Ovary (tissue), 9 donors: ENCODE data around the gene ADSS2. TPM values are rescaled to one million over a fixed set of nuclear protein-coding genes. Genes with fewer than 3 reads are reported as not detected.

Source experiments
- DNase-seq, 5 donors: peaks; one replicate each; pipeline ENCODE4 v3.0.0-alpha.2; 2019 to 2020
- H3K27ac ChIP-seq, 2 donors: fragments of 200-600 bp; one replicate each; pipeline versions ENCODE4 v1.5.1 to v1.8.0; 2019 to 2022
- H3K27me3 ChIP-seq: fragments of 200-600 bp; one replicate; pipeline ENCODE4 v1.8.0; 2022
- H3K36me3 ChIP-seq: fragments of 200-600 bp; sonication (generic); one replicate; pipeline ENCODE4 v1.5.1; 2019
- H3K4me1 ChIP-seq: one replicate; pipeline ENCODE4 v1.8.1; 2013; ENCODE audit warnings: mild to moderate bottlenecking, moderate library complexity; ENCODE audit not compliant: insufficient read depth
- H3K4me3 ChIP-seq: fragments of 200-600 bp; sonication (generic); one replicate; pipeline ENCODE4 v1.5.1; 2017
- H3K9me3 ChIP-seq, 2 donors: fragments of 200-600 bp in 1 of 2; sonication (generic) in 1 of 2; one replicate each; pipeline versions ENCODE4 v1.5.1 to v1.8.1; 2013 to 2019; ENCODE audit warnings: mild to moderate bottlenecking in 1 of 2, moderate library complexity in 1 of 2
- CTCF ChIP-seq, 3 donors: fragments of 450-650 bp in 2 of 3; fragments of 200-600 bp in 1 of 3; IDR thresholded peaks; one replicate each; pipeline versions ENCODE4 v1.5.1 to v1.8.0; 2016 to 2022; ENCODE audit warnings: antibody characterized with exemption in 3 of 3, mild to moderate bottlenecking in 1 of 3
- EP300 ChIP-seq: sonication (generic); formaldehyde crosslinking; IDR thresholded peaks from one replicate; pipeline ENCODE4 v1.6.1; 2017; ENCODE audit warnings: antibody characterized with exemption
- POLR2A ChIP-seq: fragments of 450-650 bp; IDR thresholded peaks from one replicate; pipeline ENCODE4 v1.6.1; 2017; ENCODE audit warnings: antibody characterized with exemption, mild to moderate bottlenecking, moderate library complexity
- WGBS, 3 donors: extraction: QIAGEN DNeasy Blood & Tissue Kit in 1 of 3; methylation state at CpG; one replicate each; pipeline versions ENCODE4 v1.1.5 to v1.1.7; 2013 to 2017; 5-methylcytosine and 5-hydroxymethylcytosine counted together
- intact Hi-C, 4 donors: fragments of 100-400 bp; cut with DNase I; formaldehyde crosslinking; loops; one replicate each; pipeline versions ENCODE4 v1.11.0 to v1.15.1; 2022 to 2023
- polyA plus RNA-seq, 2 donors: library from polyadenylated mRNA; stranded (reverse); fragments of 200-250 nt in 1 of 2; fragments of 350-450 nt in 1 of 2; fragmentation: Illumina TruSeq in 1 of 2; extraction: RNeasy Lipid Tissue Mini Kit (QIAGEN cat#74804) in 1 of 2; gene quantifications; one replicate each; pipeline ENCODE4 v1.2.3, GENCODE V29; 2013 to 2014
- total RNA-seq, 7 donors: library from RNA; depleted of rRNA in 2 of 7; stranded (reverse); fragments of >200 nt in 2 of 7; fragmentation: NEBNext Ultra II Directional in 3 of 7; extraction: Animal tissue kit (Norgen Biotek cat#: 25700) in 3 of 7; gene quantifications; one replicate each; pipeline versions ENCODE4 v1.1.0 to v1.2.4, GENCODE V29; 2016 to 2023
- donor health status: DM: no; HTN: no; CAD: no; lungs with moderate emphysema.
- donor health status: DM: no; HTN: no; CAD: no.
- donor health status: Bipolar disorder and iron deficiency.
- donor health status: DM: yes; HTN: yes; CAD: no.
- donor health status: DM: no; HTN: no; CAD: no.
- donor health status: DM: yes; HTN: yes; CAD: no.

Gene ADSS2
- total and polyA plus RNA-seq, 9 donors = 23.6 to 44.2 (median 29.8) TPM

- Histone ChIP-seq H3K36me3 (no peaks in the 10 kb centered on the region), H3K9me3 (no peaks in the 10 kb centered on the region), H3K4me1 (no peaks in the 10 kb centered on the region), H3K27me3 (no peaks in the 10 kb centered on the region), H3K4me3 (no peak overlapping the region), H3K27ac (no peak overlapping the region)
- no peak for DNase-seq
- intact Hi-C loops = no loop called here
- WGBS, 3 donors = 95 to 97% (median 97%) methylated on average over 5 of the region's 5 CpGs
- no peak for TF ChIP-seq POLR2A
- TF ChIP-seq CTCF (IDR thresholded peaks at IDR 0.05) = no peak
- TF ChIP-seq EP300 = no peak
These were observed 59.9 kb downstream of the ADSS2 start for GRCh38 chr1:244391761-244392160.

- intact Hi-C loops = no loop called here
- H3K9me3 ChIP-seq = no peaks in the 10 kb centered on the region
- no peak overlapping the region for H3K4me3 ChIP-seq
- WGBS, 3 donors = 14 to 45% (median 16%) methylated on average over 7 of the region's 7 CpGs
- H3K27ac ChIP-seq = no peak overlapping the region
- no peak for DNase-seq
- H3K27me3 ChIP-seq = no peaks in the 10 kb centered on the region
- TF ChIP-seq POLR2A = no peak
- TF ChIP-seq EP300 = no peak
- TF ChIP-seq CTCF (IDR thresholded peaks at IDR 0.05) = no peak
- no peaks in the 10 kb centered on the region for H3K4me1 ChIP-seq
- no peaks in the 10 kb centered on the region for H3K36me3 ChIP-seq
These were observed 62.7 kb downstream of the ADSS2 start for GRCh38 chr1:244388961-244389360.

GRCh38 chr1:244387415-244387814, 64.3 kb downstream of the ADSS2 start:
- 93 to 95% (median 93%) methylated on average over 1 of the region's 1 CpG for WGBS, 3 donors
- H3K4me3 ChIP-seq = no peak overlapping the region
- no peaks in the 10 kb centered on the region for H3K9me3 ChIP-seq
- no peaks in the 10 kb centered on the region for H3K27me3 ChIP-seq
- intact Hi-C loops = no loop called here
- no peaks in the 10 kb centered on the region for H3K4me1 ChIP-seq
- no peak for DNase-seq
- TF ChIP-seq POLR2A = no peak
- no peak for TF ChIP-seq EP300
- no peak for TF ChIP-seq CTCF (IDR thresholded peaks at IDR 0.05)
- H3K27ac ChIP-seq = no peak overlapping the region
- no peaks in the 10 kb centered on the region for H3K36me3 ChIP-seq

GRCh38 chr1:244386595-244386994, 65.1 kb downstream of the ADSS2 start:
- WGBS, 3 donors = 80 to 84% (median 80%) methylated on average over 1 of the region's 1 CpG
- Histone ChIP-seq H3K9me3 (no peaks in the 10 kb centered on the region), H3K27ac (no peak overlapping the region), H3K27me3 (no peaks in the 10 kb centered on the region), H3K36me3 (no peaks in the 10 kb centered on the region), H3K4me1 (no peaks in the 10 kb centered on the region), H3K4me3 (no peak overlapping the region)
- TF ChIP-seq EP300 (no peak), POLR2A (no peak), CTCF (IDR thresholded peaks at IDR 0.05) (no peak)
- no peak for DNase-seq
- intact Hi-C loops = no loop called here

- H3K4me1 ChIP-seq = no peaks in the 10 kb centered on the region
- no peaks in the 10 kb centered on the region for H3K27me3 ChIP-seq
- DNase-seq = no peak
- TF ChIP-seq EP300 = no peak
- TF ChIP-seq CTCF (IDR thresholded peaks at IDR 0.05) = no peak
- no peak for TF ChIP-seq POLR2A
- no peak overlapping the region for H3K4me3 ChIP-seq
- intact Hi-C loops = no loop called here
- no peak overlapping the region for H3K27ac ChIP-seq
- no peaks in the 10 kb centered on the region for H3K36me3 ChIP-seq
- WGBS, 3 donors = 88 to 96% (median 89%) methylated on average over 3 of the region's 3 CpGs
- no peaks in the 10 kb centered on the region for H3K9me3 ChIP-seq
These were observed 67.6 kb downstream of the ADSS2 start for GRCh38 chr1:244384066-244384465.
